CD4-positive, alpha-beta T cell treated with Interleukin-1 beta for 1 hour (primary cell): ENCODE measurements around the gene ZNF350.
A peak's percentile ranks its signal among the peaks of the same experiment; 100 is the strongest.
"Not testable (repeated sequence)": the region's sequence is repeated elsewhere in the genome, so short reads cannot be mapped to it uniquely, and the experiment has no call there.

Source experiments
- DNase-seq, 2 donors: peaks; one replicate each; pipeline ENCODE4 v3.0.0-alpha.2; 2020 to 2022

The ZNF350 gene

DNA sequence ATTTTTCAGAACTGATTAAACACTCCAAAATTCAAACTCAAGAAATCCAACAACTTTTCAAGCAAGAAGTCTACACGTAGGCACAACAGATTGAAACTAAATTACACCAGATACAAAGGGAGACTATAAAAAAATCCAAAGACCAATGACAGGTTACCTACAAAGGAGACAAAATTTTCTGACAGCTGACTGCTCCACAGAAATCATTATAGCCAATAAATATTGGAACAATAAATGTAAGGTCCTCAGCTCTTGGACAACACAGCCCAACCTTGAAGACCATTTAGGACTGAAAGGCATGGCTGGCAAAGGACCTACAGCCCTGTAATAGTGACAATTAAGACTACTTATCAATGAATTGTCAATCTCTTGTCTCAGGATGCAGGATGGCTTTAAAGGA is 15.9 kb downstream of the ZNF350 start:
- DNase-seq, result no peak

DNA sequence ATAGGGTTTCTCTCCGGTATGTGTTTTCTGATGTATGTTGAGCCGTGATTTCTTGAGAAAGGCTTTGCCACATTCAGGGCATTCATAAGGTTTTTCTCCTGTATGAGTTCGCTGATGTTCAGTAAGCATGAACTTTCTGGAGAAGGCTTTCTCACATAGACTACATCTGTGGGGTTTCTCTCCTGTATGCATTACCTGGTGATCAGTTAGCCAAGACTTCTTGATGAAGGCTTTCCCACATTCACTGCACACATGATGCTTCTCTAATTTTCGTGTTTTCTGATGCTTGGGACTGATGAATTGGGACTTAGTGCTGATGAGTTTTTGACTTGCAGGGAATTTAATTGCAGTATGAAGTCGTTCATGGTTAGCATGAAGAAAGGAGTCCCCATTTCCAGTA is 21.1 kb downstream of the ZNF350 start:
- DNase-seq, result no peak

DNA sequence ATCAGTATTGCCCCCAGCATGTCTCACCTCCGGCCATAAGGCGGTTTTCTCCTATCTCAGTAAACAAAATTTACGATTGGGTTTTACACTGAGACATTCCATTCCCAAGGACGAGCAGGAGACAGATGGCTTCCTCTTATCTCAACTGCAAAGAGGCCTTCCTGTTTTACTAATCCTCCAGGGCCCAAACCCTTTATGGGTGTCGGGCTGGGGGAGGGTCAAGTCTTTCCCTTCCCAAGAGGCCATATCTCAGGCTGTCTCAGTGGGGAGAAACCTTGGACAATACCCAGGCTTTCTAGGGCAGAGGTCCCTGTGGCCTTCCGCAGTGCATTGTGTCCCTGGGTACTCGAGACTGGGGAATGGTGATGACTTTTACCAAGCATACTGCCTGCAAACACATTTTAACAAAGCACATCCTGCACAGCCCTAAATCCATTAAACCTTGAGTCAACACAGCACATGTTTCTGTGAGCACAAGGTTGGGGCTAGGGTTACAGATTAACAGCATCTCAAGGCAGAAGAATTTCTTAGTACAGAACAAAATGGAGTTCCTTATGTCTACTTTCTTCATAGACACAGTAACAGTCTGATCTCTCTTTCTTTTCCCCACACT is 25.9 kb downstream of the ZNF350 start:
- not testable (repeated sequence) for DNase-seq

DNA sequence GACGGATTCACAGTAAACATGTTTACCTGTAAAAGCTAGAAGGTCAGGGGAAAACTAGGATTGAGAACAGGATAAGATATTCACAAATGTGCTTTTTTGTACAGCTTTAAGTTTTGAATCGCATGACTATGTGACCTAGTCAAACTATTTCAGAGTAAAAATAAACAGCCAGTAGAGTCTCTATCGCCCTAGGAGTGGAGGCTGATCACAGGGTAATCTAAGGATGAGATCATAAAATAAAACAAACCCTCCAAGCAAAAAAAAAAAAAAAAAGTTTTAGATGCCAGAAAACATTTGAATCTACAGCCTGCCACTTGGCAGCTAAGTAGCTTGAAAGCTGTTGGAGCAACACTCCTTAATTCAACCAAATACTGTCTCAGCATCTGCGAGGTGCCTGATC is 26.8 kb downstream of the ZNF350 start:
- DNase-seq, result no peak

DNA sequence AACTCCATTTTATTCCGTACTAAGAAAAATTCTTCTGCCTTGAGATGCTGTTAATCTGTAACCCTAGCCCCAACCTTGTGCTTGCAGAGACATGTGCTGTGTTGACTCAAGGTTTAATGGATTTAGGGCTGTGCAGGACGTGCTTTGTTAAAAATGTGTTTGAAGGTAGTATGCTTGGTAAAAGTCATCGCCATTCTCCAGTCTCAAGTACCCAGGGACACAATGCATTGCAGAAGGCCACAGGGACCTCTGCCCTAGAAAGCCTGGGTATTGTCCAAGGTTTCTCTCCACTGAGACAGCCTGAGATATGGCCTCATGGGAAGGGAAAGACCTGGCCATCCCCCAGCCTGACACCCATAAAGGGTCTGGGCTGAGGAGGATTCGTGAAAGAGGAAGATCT is 28.8 kb downstream of the ZNF350 start:
- DNase-seq, result not testable (repeated sequence)

DNA sequence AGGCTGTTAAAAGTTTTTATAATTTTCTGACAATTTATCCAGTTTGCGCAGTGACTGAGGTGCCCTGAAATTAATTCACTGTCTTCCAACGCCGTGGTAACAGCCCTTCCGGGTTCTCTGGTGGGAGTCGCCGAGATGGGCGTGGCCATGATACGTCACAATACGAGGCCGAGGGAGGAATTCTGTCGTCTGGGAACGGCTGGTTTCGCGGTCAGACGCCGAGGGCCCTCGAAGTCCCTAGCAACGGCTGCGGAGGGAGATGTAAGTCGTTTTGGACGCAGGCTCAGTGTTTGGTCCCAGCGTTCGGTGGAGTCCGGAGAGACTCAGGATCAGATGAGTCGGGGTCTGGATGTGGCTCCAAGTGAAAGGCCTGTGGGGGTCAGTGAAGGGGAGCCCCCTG is 37.7 kb downstream of the ZNF350 start:
- no peak for DNase-seq

DNA sequence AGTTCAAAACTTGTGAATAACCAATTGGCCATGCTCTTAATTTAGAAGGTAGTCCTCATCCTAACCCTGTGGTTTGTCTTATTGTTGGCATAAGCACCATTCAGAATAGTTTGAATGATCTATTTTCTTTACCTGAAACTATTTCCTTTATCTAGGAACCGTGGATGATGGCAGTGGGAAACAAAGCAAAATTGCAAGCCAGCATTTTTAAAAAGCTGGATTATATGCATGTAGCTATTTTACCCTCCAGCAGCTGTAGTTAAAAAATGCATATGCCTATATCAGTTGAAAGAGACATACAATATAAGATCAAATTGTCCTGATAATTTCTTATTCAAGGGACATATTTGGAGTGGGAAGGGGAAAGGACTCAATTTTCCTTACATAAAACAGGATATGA is 40.0 kb downstream of the ZNF350 start:
- DNase-seq, result no peak

DNA sequence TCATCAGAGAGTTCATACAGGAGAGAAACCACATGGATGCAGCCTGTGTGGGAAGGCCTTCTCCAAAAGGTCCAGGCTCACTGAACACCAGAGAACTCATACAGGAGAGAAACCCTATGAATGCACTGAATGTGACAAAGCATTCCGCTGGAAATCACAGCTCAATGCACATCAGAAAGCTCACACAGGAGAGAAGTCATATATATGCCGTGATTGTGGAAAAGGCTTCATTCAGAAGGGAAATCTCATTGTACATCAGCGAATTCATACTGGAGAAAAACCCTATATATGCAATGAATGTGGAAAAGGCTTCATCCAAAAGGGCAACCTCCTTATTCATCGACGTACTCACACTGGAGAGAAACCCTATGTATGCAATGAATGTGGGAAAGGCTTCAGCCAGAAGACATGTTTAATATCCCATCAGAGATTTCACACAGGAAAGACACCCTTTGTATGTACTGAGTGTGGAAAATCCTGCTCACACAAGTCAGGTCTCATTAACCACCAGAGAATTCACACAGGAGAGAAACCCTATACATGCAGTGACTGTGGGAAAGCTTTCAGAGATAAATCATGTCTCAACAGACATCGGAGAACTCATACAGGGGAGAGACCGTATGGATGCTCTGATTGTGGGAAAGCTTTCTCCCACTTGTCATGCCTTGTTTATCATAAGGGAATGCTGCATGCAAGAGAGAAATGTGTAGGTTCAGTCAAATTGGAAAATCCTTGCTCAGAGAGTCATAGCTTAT is 41.7 kb downstream of the ZNF350 start:
- no peak for DNase-seq

DNA sequence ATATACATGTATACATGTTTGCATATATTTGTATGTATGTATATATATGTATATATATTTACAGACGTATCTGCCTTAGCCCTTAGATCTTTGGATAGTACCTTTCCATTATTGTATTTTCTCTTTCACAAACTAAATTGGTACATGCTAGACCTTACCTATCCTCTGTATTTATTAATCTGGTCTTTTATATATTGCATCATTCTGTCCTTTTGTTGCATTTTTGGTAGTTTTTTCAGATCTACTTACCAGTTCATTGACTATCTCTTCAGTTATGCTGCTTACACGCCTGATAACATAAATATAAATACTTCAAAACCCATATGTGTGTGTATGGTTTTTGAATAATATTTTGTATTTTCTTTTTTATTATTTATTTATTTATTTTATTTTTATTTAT is 47.7 kb downstream of the ZNF350 start:
- DNase-seq, result no peak

DNA sequence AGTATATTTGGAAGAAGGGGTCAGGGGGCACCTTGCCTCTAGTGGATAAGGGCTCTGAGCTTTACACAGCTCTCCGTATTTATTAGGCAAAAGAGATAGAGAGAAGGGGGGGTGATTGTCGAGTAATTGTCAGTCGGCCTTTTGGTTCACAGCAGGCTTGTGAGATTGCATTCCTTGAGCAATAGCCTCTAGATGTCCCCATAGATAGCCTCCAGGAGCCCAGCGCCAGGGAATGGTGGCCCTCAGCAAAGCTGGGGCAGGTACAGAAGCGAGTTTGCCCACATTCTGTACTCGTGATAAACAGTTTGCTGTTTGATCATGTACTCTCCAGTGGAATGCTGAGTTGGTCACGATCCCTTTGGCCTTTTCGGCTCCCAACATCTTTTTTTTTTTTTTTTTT is 54.7 kb downstream of the ZNF350 start:
- no peak for DNase-seq

DNA sequence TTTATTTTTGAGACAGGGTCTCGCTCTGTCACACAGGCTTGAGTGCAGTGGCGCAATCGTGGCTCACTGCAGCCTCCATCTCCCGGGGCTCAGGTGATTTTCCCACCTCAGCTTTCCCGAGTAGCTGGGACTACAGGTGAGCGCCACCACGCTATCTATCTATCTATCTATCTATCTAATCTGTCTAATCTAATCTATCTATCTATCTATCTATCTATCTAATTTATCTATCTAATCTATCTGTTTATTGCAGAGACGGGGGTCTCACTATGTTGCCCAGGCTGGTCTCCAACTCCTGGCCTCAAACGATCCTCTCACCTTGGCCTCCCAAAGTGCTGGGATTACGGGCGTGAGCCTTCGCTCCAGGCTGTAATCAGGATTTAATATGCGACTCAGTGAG is 58.8 kb downstream of the ZNF350 start:
- no peak for DNase-seq

DNA sequence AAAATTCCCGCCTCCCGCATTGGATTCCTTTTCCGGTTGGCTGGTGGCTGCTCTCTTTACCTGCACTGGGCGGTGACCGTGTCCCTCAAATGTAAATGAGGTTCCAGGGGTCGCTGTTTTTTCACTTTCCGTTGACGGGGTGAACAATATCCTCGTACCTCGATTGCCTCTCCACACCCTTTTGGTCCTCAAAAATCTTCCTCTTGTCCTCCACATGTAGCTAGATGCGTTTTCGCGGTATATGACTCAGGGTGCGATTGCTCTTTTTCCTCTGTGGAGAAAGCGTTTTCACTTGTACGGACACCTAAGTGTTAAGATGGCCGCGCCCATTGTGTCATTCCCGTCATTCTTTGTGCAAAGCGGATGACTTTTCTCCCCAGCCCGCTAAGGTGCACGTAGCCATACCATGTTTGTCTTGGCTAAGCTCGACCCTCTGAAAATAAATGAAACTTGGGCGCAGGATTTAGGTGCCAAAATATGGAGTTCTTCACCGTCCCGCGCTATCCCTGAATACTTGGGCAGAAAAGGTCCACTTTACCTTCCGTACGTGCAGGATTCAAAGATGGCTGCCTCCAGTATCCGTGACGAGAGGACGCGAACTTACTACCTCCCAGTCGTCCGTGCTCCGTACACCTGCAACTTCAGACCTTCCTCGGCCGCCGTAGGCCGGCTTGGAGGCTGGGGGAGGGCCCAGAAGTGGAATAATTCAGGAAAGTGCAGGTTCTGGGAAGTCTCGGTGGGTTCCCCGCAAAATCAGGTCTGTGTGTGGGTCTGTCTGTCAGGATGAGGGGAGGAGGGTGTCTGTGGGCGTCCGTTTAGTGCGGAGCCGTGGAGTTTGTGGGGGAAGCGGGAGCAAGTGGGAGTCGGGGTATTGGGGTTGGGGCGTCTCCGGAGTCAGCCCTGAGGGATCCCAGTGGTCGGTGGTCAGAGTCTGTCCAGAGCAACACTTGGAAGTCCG is 59.6 kb downstream of the ZNF350 start, which contains the start of gene ZNF613:
ZNF613 (plus strand) TSS at position 689 of the 958 bp plus-strand sequence. CDS start 8,749 bp downstream, outside the sequence.
- peak; percentile 84 for DNase-seq

DNA sequence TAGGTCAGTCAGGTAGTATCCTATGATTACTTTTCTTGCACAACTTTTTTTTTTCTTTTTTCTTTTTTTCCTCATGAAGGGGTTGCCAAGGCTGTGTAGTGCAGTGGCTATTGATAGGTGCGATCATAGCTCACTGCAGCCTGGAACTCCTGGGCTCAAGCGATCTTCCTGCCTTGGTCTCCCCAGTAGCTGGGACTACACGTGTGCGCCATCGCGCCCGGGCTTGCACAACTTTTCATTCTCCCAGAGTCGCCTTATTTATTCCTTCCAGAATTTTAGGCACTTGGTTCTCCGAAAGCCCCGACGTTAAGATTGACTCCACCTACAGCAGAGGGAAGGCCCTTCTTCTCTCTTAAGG is 60.2 kb downstream of the ZNF350 start:
- DNase-seq, result no peak

DNA sequence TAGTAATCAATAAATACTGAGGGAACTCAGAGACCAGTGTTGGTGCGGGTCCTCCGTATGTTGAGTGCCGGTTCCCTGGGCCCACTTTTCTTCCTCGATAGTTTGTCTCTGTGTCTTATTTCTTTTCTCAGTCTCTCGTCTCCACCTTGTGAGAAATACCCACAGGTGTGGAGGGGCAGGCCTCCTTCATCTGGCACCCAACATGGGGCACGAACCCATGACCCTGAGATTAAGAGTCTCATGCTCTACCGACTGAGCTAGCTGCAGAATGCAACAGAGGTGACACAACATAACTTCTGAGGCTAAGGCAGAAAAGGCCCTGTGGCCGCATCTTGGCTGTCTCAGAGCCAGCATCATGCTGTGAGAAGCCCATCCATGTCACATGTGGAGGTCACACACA is 64.7 kb downstream of the ZNF350 start:
- no peak for DNase-seq

DNA sequence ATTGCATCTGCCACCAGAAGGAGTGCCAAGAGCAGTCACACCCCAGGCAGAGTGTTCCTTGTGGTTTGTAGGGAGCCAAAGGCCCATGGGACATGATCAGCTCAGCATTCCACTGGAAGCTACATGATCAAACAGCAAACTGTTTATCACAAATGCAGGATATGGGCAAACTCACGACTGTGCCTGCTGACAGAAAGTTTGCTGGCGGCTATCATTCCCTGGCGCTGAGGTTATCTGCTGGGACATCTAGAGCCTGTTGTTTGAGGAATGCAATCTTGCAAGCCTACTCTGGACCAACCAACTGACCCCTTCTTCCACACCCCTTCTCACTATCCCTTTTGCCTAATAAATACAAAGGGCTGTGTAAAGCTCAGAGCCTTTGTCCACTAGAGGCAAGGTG is 67.0 kb downstream of the ZNF350 start:
- no peak for DNase-seq

DNA sequence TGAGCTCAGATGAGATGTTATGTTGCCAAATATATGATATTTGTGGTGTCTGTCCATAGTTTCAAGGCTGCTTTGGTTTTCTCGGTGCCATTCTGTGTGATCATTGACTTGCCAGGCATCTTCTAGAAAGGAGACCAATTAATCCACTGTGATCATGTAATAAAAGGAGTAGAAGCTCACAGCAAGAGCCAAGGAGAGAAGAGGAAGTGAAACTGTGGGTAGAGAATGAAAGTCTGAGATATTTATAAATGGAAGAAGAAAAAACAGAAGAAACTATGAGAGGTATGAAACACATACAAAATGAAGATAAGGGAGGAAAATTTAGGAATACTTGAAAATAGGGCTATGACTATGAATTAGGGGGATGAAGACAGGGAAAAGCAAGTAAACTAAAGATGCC is 70.5 kb downstream of the ZNF350 start:
- no peak for DNase-seq

DNA sequence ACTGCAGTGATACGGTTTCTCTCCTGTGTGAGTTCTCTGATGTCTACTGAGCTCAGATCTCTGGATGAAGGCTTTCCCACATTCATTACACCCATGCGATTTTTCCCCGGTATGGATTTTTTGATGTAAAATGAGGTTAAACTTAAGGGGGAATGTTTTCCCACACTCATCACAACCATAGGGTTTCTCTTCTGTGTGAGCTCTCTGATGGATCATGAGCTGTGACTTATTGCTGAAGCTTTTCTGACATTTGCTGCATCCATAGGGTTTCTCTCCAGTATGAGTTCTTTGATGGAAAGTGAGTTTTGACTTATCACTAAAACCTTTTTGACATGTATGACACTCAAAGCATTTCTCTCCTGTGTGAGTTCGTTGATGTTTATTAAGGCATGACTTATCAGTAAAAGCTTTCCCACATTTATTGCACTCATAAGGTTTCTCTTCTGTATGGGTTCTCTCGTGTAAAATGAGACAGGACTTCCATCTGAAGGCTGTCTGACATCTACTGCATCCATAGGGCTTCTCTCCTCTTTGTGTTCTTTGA is 71.2 kb downstream of the ZNF350 start:
- no peak for DNase-seq
